Urothelium cell line (cell line): Measurements from ENCODE around the gene PDGFA.

ENCODE experiments used
- DNase-seq: peaks from one replicate; pipeline ENCODE4 v3.0.0; 2011; ENCODE audit warnings: low spot score, mixed read lengths
- FAIRE-seq: peaks from 2 replicates; lab custom pipeline; 2011; peaks lifted over from hg19 to GRCh38; lab: Jason Lieb, UNC

Gene PDGFA

DNA sequence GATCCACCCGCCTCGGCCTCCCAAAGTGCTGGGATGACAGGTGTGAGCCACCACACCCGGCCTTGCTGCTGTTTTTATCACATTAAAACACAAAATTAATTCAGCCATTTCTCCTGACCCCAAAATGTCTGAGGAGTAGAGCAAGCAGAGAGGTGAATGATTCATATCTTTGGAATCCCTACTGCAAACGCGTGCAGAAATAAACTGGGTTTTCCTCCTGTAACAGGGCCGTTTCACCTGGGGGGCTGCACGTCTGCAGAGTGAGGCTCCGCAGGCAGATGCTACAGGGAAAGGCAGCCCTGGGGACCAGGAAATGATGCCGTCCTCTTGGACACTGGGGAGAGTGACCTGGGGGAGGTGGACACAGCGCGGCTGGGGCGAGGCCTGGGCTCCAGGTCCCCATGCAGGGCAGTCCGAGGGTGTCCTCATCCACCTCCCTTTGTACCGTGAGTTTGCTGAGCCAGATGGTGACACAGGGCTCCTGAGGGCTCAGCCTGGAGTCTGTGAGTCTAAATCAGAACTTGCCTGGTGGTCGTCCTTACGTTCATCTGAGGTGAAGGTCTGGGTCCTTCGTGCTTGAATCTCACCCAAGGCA is 41.9 kb downstream of the PDGFA start:
- peak; percentile 93 for FAIRE-seq
- DNase-seq, result peak; percentile 82

DNA sequence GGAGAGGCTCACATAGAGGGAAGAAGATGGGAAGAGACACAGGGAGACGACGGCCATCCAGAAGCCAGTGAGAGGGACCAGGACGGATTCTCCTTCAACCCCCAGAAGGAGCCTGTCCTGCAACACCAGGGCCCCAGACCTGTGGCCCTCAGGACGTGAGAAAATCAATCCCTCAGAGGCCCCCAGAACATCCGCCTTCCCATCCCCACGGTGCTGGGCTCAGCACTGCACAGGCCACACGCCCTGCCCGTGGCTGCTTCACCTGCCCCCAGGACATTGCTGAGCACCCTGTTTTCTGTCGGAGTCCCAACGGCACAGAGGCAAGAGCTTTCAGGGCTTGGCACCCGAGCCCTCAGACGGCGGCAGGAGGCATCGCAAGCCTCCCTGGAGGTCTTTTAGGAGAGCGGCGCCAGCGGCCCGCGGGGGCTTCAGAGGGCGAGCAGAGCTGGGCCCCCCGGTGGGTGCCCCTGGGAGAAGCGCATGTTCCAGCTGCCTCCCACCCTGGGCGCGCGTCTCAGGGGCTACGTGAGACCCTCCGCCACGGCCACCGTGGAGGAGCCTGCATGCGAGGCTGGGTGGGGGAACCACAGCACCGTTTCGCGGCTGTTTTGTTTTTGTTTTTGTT is 42.8 kb downstream of the PDGFA start:
- FAIRE-seq (no peak), DNase-seq (no peak)

DNA sequence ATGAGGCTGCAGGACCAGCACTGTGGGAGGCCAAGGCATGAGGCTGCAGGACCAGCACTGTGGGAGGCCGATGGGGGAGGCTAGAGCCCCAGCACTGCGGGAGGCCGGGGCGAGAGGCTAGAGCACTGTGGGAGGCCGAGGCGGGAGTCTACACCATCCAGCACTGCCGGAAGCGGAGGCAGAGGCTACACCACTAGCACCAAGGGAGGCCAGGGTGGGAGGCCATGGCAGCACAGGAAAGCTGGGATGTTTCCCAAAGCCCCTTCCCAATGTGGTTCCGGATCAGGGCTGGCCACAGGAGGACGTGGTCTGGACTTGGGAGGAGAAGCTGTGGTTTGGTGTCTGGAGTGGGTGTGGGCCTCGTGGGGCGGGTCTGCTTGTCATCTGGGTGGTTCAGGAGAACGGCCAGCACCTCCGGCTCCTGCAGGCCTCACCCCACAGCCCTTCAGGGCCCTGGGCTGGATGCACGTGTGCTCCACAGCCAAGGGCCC is 43.6 kb downstream of the PDGFA start:
- no peak for FAIRE-seq

DNA sequence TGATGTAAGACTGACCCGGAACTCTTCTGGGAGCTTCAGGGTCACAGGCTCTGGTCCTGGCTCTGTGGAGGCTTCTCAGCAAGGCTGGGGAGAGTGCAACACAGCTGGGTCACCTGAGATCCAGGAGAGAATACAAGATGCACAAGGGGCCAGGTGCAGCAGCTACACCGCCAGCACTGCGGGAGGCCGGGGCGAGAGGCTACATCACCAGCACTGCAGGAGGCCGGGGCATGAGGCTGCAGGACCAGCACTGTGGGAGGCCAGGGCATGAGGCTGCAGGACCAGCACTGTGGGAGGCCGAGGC is 44.3 kb downstream of the PDGFA start:
- DNase-seq (no peak), FAIRE-seq (no peak)

More for the DNA sequence above, 43.6 kb downstream of the PDGFA start:
- no peak for DNase-seq

DNA sequence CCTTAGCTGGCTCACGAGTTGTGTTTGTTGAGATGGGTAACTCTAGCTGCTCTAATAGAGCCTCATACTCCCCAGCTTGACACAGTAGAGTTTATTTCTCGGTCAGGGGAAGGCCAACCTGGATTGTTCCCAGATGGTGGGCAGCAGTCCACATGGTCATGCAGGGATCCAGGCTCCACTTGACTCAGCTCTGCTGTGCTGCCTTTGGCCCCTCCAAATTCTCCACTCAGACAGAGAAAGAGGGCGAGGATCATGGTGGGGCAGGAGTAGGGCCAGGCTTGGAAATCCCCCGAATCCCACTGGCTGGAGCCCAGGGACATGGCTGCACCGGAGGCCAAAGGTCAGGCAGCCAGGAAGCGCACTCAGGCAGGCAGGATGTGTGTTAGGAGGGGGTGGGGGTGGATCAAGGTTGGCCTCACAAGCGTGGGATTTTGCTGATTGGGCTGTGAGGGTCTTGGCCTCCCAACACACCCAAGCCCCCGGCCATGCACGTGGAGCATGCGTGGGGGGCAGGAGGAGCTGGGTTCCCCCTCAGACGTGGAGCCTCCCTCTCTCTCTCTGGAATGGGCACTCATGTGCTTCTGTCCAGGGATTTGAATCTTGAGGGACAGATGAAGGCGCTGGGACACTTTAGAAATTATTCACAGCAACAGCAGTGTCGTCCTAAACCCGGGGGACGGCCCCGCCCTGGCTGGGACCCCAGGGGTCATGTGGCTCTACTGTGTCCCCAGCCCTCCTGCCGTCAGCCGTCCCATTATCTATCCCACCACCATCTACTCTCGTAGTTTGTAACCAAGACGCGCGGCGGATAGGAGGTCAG is 44.8 kb downstream of the PDGFA start:
- DNase-seq (no peak), FAIRE-seq (peak; percentile 68)

DNA sequence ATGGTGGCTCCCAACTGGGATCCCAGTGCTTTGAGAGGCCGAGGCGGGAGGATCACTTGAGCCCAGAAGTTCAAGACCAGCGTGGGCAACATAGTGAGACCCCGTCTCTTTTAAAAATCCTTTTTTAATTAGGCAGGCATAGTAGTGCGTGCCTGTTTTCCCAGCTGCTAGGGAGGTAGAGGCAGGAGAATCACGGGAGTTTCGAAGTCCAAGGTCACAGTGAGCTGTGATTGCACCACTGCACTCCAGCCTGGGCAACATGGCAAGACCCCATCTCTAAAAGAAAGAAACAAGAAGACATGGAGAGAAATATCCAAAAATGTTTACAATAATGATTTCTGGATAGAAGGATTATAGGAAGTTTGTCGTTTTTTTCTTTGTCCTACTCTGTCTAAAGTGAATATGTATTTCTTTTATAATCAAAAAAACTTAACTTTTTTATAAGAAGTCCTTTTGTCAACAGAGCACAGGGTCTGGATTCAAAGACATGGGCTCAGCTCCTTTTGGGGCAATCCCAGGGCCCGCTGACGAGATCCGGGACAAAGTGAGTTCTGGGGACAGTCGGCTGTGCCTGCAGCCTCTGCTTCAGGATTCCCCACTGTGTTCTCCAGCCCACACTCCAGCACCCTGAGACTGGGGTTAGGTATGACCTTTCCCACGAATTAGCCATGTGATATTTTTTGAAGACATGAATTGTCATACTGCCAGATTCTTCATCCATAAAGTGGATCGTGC is 45.6 kb downstream of the PDGFA start:
- no peak for DNase-seq
- no peak for FAIRE-seq

DNA sequence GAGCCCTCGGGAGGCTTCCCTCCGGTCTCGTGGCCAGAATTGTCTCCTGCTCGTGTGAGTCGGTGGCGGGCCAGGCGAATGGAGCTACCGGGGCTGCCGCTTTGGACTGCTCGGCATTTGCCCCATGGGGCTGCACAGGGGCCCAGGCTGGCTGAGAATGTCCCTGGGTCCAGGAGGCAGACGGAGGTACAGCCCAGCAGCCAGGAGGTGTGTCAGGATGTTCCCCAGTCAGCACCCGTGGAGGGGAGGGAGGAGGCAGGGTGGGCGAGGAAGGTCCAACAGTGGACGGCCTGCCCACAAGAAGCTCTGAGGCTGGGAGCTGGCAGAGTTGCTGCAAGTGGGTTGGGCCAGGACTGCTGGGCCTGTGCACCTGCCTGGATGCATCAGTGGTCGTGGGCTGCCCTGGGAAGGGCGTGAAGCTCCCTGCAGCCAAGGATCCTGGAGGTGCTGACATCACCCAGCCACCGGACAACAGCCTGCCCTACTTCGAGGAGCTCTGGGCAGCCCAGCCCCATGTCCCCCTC is 46.4 kb downstream of the PDGFA start:
- DNase-seq (no peak), FAIRE-seq (peak; percentile 71)

GRCh38 chr7:472640-472957 is 47.0 kb downstream of the PDGFA start:
- no peak for FAIRE-seq
- DNase-seq, result no peak

- FAIRE-seq, result peak; percentile 98
- peak; percentile 89 for DNase-seq
These were observed 47.6 kb downstream of the PDGFA start for GRCh38 chr7:471866-472639.

DNA sequence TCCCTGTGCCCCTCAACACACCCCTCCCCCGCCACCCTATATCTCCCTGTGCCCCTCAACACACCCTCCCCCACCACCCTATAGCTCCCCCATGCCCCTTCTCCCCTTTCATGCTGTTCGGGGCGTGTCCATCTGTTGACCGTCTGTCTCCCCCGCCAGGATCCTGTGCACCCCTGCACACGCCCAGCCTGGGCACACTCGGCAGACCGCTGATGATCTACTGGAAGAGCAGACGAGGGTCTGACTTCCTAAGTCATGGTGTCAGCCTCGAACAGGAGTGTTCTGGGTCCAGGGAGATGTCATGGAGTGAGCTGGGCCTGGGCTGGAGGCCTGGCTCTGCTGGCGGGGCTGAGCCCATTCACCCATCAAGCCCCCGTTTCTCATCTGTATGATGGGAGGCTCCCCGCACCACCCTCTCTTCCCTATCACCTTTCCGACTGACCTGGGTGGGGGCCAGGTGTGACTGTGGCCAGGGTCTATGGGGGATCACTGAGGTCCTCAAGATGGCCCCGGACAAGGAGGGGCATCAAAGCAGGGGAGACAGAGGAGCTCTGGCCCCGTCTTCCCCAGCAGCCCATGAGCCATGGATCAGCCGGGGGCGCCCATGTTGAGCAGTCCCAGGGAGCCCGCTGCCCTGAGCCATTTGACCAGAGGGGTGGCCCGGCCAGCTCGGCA is 48.3 kb downstream of the PDGFA start:
- DNase-seq (no peak), FAIRE-seq (peak; percentile 63)

DNA sequence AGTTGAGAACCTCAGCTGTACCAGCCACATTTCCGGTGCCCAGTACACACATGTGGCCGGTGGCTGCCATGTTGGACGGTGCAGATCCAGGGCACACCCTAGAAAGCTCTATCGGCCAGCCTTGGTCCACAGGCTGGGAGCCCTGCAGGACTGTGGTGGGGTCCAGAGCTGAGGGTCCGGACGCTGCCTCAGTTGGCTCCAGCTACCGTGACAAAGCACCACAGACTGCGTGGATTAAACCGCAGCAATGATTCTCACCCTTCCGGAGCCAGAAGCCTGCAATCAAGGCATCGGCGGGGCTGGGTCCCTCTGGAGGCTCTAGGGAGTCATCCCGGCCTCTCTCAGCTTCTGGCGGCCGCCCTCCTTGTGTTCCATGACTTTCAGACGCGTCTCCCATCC is 50.1 kb downstream of the PDGFA start:
- DNase-seq (no peak), FAIRE-seq (peak; percentile 9)

DNA sequence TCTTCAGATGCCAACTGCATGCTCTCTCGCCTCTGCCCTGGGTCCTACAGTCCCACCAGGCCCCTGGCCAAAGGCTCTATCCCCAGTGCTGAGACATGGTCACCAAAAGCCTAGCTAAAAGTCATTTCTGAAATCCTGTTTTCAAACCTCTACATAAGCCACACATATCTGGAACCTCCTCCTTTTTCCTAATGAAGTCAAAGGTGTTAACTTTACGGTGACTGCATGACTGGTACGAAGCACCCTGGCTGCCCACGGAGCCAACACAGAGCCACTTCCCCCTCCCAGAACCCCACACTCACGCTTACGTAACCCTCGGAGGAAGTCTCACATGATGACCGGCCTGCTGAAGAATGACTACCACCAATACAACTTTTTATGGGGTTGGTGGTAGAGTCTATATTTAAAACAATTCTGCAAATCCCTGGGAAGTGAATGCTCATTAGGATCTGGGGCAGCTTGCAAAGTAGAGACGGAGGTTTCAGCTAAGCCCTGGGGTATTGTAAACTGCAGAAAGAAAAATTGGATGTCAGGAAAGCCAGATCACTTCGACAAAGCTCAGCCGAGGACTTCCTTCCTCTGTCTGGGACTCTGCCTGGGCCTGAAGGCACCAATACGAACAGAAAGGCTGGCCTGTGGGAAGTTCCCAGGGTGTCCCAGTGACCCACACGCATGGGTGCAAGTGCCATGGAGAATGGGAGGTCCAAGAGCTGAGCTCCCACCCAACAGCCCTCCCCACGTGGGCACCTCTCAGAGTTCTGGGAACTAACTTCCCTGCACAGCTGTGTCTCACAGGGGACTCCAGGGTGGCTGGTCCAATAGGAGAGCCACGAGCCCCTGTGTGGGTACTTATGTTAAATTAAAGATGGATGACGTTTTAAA is 50.7 kb downstream of the PDGFA start:
- no peak for DNase-seq
- FAIRE-seq, result peak; percentile 40

- DNase-seq (no peak), FAIRE-seq (peak; percentile 100)
These were observed 51.6 kb downstream of the PDGFA start for GRCh38 chr7:467856-468545.

- FAIRE-seq (no peak), DNase-seq (no peak)
These were observed 52.2 kb downstream of the PDGFA start for GRCh38 chr7:467393-467828.

DNA sequence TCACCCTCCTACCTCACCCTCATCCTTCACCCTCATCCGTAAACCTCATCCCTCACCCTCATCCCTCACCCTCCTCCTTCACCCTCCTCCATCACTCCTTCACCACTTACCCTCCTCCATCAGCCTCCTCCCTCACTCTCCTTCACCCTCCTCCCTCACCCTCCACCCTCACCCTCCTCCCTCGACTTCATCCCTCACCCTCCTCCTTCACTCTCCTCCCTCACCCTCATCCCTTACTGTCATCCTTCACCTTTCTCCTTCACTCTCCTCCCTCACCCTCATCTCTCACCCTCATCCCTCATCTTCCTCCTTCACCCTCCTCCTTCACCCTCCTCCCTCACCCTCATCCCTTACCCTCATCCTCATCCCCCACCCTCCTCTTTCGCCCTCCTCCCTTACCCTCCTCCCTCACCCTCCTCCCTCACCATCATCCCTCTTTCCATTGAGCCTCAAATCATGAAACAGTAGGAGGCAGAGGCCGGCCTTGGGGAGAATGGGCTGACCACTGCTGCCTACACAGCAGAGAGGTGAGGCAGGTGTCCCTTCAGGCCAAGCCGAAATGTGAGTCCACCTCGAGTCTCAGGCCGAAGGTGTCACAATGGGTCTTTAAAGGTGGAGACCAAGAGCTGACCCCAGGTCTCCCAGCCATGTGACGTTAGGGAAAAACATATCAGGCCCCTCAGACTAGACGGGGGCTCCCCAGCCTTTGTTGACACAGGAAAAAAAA is 53.0 kb downstream of the PDGFA start:
- DNase-seq (no peak), FAIRE-seq (peak; percentile 93)

- FAIRE-seq (no peak), DNase-seq (no peak)
These were observed 53.8 kb downstream of the PDGFA start for GRCh38 chr7:465710-466400.
